ENCODE data around the gene ARFGAP3.

DNA sequence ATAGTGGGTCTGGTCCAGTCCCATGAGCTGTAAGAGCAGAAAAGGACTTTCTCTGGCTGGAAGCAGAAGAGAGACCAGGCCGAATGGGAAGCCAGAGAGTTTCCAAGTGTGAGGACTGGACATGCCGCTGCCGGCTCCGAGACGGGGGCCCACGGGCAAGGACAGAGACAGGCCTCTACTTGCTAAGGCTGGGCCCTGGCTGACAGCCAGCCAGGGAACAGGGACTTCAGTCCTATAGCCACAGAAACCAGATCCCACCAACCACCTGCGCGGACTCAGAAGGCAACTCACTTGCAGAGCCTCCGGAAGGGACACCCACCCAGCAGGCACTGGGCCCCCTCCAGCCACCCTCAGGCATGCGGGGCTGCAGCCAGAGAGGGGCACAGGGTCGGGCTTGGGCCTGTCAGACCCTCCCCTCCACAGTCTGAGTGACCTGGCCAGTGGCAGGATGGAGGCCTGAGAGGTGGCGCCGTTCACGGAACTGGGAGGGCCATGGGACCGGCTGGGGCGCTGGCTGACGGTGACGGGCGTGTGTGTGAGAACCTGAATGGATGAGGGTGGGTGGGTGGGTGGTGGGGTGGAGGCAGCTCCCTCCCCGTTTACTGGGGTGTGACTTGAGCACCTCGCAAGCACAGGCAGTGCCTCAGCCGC lies 88.6 kb downstream of the ARFGAP3 start:
- TF ChIP-seq, protein P1, sequence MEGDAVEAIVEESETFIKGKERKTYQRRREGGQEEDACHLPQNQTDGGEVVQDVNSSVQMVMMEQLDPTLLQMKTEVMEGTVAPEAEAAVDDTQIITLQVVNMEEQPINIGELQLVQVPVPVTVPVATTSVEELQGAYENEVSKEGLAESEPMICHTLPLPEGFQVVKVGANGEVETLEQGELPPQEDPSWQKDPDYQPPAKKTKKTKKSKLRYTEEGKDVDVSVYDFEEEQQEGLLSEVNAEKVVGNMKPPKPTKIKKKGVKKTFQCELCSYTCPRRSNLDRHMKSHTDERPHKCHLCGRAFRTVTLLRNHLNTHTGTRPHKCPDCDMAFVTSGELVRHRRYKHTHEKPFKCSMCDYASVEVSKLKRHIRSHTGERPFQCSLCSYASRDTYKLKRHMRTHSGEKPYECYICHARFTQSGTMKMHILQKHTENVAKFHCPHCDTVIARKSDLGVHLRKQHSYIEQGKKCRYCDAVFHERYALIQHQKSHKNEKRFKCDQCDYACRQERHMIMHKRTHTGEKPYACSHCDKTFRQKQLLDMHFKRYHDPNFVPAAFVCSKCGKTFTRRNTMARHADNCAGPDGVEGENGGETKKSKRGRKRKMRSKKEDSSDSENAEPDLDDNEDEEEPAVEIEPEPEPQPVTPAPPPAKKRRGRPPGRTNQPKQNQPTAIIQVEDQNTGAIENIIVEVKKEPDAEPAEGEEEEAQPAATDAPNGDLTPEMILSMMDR (conservative IDR thresholded peaks at IDR 0.05; ENCODE audit: low read depth, low read length) = no peak
- TF ChIP-seq EZH2 (IDR thresholded peaks at IDR 0.05; ENCODE audit: borderline replicate concordance, low read depth, low read length, poor library complexity, severe bottlenecking) = no peak
